Activated T-cell treated with anti-CD3 and anti-CD28 coated beads, Interleukin-2, amount 50 U/mL, for 4 hours (primary cell): Measurements from ENCODE around the gene CD209. TPM values are rescaled to one million over a fixed set of nuclear protein-coding genes. Genes with fewer than 3 reads are reported as not detected.
A peak's percentile ranks its signal among the peaks of the same experiment; 100 is the strongest.
"Not testable (repeated sequence)": the region's sequence is repeated elsewhere in the genome, so short reads cannot be mapped to it uniquely, and the experiment has no call there.

Experiments used
- ATAC-seq, 2 donors: fragments of 200-7000 bp; cut with Tn5 transposase; one replicate each; pipeline ENCODE4 v1.10.0; 2021
- DNase-seq: peaks from one replicate; pipeline ENCODE4 v3.0.0-alpha.2; 2020
- H3K27me3 Mint-ChIP-seq: one replicate; pipeline ENCODE4 v1.8.0; 2021; ENCODE audit warnings: low read depth, mixed read lengths
- H3K36me3 Mint-ChIP-seq: one replicate; pipeline ENCODE4 v1.8.0; 2022; ENCODE audit warnings: mixed read lengths; ENCODE audit not compliant: insufficient read depth
- H3K4me1 Mint-ChIP-seq: one replicate; pipeline ENCODE4 v1.8.0; 2021; ENCODE audit warnings: low read depth, mixed read lengths
- H3K4me3 Mint-ChIP-seq: one replicate; pipeline ENCODE4 v1.8.0; 2021; ENCODE audit warnings: mild to moderate bottlenecking, moderate library complexity, mixed read lengths
- H3K9me3 Mint-ChIP-seq: one replicate; pipeline ENCODE4 v1.8.0; 2021; ENCODE audit warnings: mixed read lengths
- total RNA-seq, 3 donors: library from RNA; stranded (reverse); gene quantifications; one replicate each; pipeline ENCODE4 v1.2.1, GENCODE V29; 2021

CD209 gene
- total RNA-seq, 3 donors from 2014 or later = not detected

- DNase-seq = no peak
- H3K4me1 Mint-ChIP-seq = no peaks in the 10 kb centered on the region
- no peaks in the 10 kb centered on the region for H3K36me3 Mint-ChIP-seq
- no peaks in the 10 kb centered on the region for H3K9me3 Mint-ChIP-seq
- ATAC-seq = no peak
- no peak overlapping the region for H3K4me3 Mint-ChIP-seq
- peaks cover 24% of the 10 kb centered on the region for H3K27me3 Mint-ChIP-seq
Measured at GRCh38 chr19:7781157-7781556, 33.8 kb upstream of the CD209 start.

GRCh38 chr19:7779631-7780486 lies 32.5 kb upstream of the CD209 start:
- H3K27me3 Mint-ChIP-seq = peaks cover 21% of the 10 kb centered on the region

GRCh38 chr19:7778081-7778480 lies 30.7 kb upstream of the CD209 start:
- peaks cover 12% of the 10 kb centered on the region for H3K27me3 Mint-ChIP-seq
- H3K9me3 Mint-ChIP-seq = no peaks in the 10 kb centered on the region
- H3K4me1 Mint-ChIP-seq = peaks cover 3% of the 10 kb centered on the region
- H3K4me3 Mint-ChIP-seq = no peak overlapping the region
- no peak for ATAC-seq
- H3K36me3 Mint-ChIP-seq = no peaks in the 10 kb centered on the region
- DNase-seq = no peak

More at GRCh38 chr19:7779631-7780486, 32.5 kb upstream of the CD209 start:
- DNase-seq (no peak), ATAC-seq (no peak)
- Mint-ChIP-seq H3K4me3 (no peak overlapping the region), H3K36me3 (no peaks in the 10 kb centered on the region), H3K4me1 (no peaks in the 10 kb centered on the region), H3K9me3 (no peaks in the 10 kb centered on the region)

DNA sequence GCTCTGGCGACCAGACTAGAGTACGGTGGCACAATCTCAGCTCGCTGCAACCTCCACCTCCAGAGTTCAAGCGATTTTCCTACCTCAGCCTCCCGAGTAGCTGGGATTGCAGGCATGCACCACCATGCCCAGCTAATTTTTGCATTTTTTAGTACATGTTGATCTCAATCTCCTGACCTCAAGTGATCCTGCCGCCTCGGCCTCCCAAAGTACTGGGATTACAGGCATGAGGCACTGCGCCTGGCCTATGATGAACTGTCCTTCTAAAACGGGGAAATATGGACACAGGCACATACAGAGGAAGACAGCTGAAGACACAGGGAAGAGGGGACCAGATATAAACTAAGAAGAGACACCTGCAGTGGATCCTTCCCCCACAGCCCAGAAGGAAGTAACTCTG lies 28.4 kb upstream of the CD209 start:
- DNase-seq (no peak), ATAC-seq (no peak)
- Mint-ChIP-seq H3K9me3 (no peaks in the 10 kb centered on the region), H3K27me3 (peaks cover 6% of the 10 kb centered on the region), H3K4me3 (no peak overlapping the region), H3K36me3 (no peaks in the 10 kb centered on the region), H3K4me1 (peaks cover 19% of the 10 kb centered on the region)

DNA sequence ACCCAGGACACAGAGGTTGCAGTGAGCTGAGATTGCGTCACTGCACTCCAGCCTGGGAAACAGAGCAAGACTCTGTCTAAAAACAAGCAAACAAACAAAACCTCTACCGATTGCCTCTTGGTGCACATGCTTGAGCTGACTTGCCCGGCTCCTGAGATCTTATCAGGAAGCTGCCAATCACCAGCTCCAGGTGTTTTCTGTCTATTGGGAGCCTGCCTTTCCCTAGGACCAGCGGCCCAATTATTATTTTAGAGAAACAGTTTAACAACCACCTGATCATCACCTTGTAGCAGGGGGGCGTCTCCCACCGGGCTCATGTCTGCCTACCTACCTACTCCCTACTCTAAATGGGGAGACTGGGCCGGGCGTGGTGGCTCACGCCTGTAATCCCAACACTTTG lies 26.5 kb upstream of the CD209 start:
- Mint-ChIP-seq H3K27me3 (peaks cover 2% of the 10 kb centered on the region), H3K4me1 (peaks cover 19% of the 10 kb centered on the region), H3K36me3 (no peaks in the 10 kb centered on the region), H3K4me3 (no peak overlapping the region), H3K9me3 (no peaks in the 10 kb centered on the region)
- DNase-seq = no peak
- ATAC-seq = no peak

DNA sequence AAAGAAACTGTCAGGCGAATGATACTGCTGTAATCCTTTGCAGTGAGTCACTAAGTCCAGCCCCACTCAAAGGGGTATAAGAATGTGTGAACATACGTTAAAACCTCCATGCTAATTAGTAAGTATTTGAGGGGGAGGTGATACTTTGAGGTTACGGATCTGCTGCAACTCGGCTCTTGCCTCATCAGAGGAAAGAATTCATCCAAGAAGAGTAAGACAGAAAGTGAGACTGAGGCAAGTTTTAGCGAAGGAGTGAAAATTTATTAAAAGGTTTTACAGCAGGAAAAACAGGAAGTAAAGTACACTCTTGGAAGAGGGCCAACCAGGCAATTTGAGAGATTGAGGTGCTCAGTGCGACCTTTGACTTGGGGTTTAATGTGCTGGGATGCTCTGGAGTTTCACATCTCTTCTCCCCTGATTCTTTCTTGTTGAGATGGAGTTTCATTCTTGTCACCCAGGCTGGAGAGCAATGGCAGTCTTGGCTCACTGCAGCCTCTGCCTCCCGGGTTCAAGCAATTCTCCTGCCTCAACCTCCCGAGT lies 25.5 kb upstream of the CD209 start:
- H3K9me3 Mint-ChIP-seq = no peaks in the 10 kb centered on the region
- H3K27me3 Mint-ChIP-seq = peaks cover 5% of the 10 kb centered on the region
- ATAC-seq (peak; percentile 98 to 99), DNase-seq (no peak)
- H3K36me3 Mint-ChIP-seq = no peaks in the 10 kb centered on the region
- H3K4me1 Mint-ChIP-seq = peaks cover 19% of the 10 kb centered on the region
- H3K4me3 Mint-ChIP-seq = peak overlapping the region; percentile 40

GRCh38 chr19:7771072-7771471 lies 23.7 kb upstream of the CD209 start:
- DNase-seq (no peak), ATAC-seq (no peak)
- H3K4me3 Mint-ChIP-seq = no peak overlapping the region
- H3K36me3 Mint-ChIP-seq = no peaks in the 10 kb centered on the region
- peaks cover 10% of the 10 kb centered on the region for H3K27me3 Mint-ChIP-seq
- H3K4me1 Mint-ChIP-seq = peaks cover 19% of the 10 kb centered on the region
- no peaks in the 10 kb centered on the region for H3K9me3 Mint-ChIP-seq

DNA sequence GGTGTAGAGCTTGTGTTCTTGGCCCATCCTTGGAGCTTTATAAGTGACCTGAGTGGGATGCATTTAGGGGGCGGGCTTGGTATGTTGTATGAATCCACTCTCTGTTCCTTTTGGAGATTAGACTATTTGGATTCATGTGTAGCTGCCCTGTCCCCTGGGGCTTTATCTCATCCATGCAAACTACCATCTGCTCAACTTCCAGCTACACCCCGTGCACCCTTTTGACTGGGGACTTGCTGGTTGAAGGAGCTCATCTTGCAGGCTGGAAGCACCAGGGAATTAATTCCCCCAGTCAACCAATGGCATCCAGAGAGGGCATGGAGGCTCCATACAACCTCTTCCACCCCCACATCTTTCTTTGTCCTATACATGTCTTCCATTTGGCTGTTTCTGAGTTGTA lies 21.8 kb upstream of the CD209 start:
- no peaks in the 10 kb centered on the region for H3K36me3 Mint-ChIP-seq
- ATAC-seq (no peak), DNase-seq (no peak)
- H3K9me3 Mint-ChIP-seq = no peaks in the 10 kb centered on the region
- no peak overlapping the region for H3K4me3 Mint-ChIP-seq
- peaks cover 19% of the 10 kb centered on the region for H3K4me1 Mint-ChIP-seq
- H3K27me3 Mint-ChIP-seq = peaks cover 10% of the 10 kb centered on the region

DNA sequence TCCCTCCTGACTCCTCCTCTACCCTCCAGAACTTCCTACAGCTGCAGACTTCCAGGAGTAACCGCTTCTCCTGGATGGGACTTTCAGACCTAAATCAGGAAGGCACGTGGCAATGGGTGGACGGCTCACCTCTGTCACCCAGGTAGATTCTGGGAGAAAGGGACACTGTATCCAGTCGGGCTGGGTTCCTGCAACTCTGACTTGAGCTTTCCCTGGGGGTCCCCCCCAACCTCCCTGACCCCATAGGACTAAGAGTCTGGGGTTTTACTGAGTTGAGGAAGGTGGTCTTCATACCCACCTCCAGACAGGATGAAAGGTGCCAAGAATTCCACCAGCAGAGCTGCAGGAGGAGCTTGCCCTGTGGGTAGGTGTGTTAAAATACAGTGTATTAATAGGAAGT lies 20.2 kb upstream of the CD209 start:
- DNase-seq (no peak), ATAC-seq (no peak)
- peaks cover 14% of the 10 kb centered on the region for H3K27me3 Mint-ChIP-seq

GRCh38 chr19:7766535-7766934 lies 19.2 kb upstream of the CD209 start:
- H3K36me3 Mint-ChIP-seq = no peaks in the 10 kb centered on the region
- H3K4me1 Mint-ChIP-seq = peaks cover 10% of the 10 kb centered on the region
- no peaks in the 10 kb centered on the region for H3K9me3 Mint-ChIP-seq
- peaks cover 16% of the 10 kb centered on the region for H3K27me3 Mint-ChIP-seq
- no peak for DNase-seq
- no peak overlapping the region for H3K4me3 Mint-ChIP-seq
- no peak for ATAC-seq

More for the DNA sequence above, 20.2 kb upstream of the CD209 start:
- H3K36me3 Mint-ChIP-seq = no peaks in the 10 kb centered on the region
- H3K4me3 Mint-ChIP-seq = no peak overlapping the region
- no peaks in the 10 kb centered on the region for H3K9me3 Mint-ChIP-seq
- peaks cover 16% of the 10 kb centered on the region for H3K4me1 Mint-ChIP-seq

DNA sequence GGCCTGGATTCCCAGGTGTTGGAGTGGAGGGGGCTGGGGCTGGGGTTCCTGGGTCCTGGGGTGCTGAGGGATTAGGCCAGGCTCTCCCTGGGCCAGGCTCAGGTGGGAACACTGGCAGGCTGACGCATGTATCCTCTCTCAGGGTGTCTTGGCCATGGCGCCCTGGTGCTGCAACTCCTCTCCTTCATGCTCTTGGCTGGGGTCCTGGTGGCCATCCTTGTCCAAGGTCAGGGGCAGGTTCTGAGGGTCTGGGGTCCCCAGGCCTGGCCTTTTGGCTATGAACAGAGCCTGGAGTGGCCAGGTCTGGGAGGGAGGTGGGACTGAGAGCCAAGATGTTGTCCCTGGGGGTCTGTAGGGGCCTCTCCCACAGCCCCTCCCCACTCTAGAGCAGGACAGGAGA lies 17.7 kb upstream of the CD209 start:
- H3K27me3 Mint-ChIP-seq = peaks cover 14% of the 10 kb centered on the region
- not testable (repeated sequence) for H3K36me3 Mint-ChIP-seq, ATAC-seq, DNase-seq, H3K9me3 Mint-ChIP-seq, H3K4me3 Mint-ChIP-seq, H3K4me1 Mint-ChIP-seq

GRCh38 chr19:7764157-7764556 lies 16.8 kb upstream of the CD209 start:
- peaks cover 19% of the 10 kb centered on the region for H3K27me3 Mint-ChIP-seq
- not testable (repeated sequence) for H3K36me3 Mint-ChIP-seq, H3K4me3 Mint-ChIP-seq, H3K9me3 Mint-ChIP-seq, H3K4me1 Mint-ChIP-seq, ATAC-seq, DNase-seq

GRCh38 chr19:7763696-7764095 lies 16.4 kb upstream of the CD209 start:
- Mint-ChIP-seq H3K9me3 (peaks cover 11% of the 10 kb centered on the region), H3K4me3 (no peak overlapping the region), H3K27me3 (peaks cover 19% of the 10 kb centered on the region), H3K4me1 (peaks cover 6% of the 10 kb centered on the region), H3K36me3 (peaks cover 6% of the 10 kb centered on the region)
- ATAC-seq (no peak), DNase-seq (no peak)

- H3K27me3 Mint-ChIP-seq = peaks cover 15% of the 10 kb centered on the region
- DNase-seq (no peak), ATAC-seq (no peak)
- H3K9me3 Mint-ChIP-seq = peaks cover 18% of the 10 kb centered on the region
- peaks cover 8% of the 10 kb centered on the region for H3K36me3 Mint-ChIP-seq
- peaks cover 6% of the 10 kb centered on the region for H3K4me1 Mint-ChIP-seq
- no peak within 1 kb of the TSS for H3K4me3 Mint-ChIP-seq
Measured at GRCh38 chr19:7762719-7763293, 15.5 kb upstream of the CD209 start, which contains the start of gene CLEC4M. Gene CLEC4M (plus strand): TSS chr19:7763243. CDS start chr19:7763267, 24 bp downstream.

- no peak for ATAC-seq
- peaks cover 11% of the 10 kb centered on the region for H3K4me1 Mint-ChIP-seq
Measured at GRCh38 chr19:7759156-7759555, 11.8 kb upstream of the CD209 start.

More at GRCh38 chr19:7759156-7759555, 11.8 kb upstream of the CD209 start:
- Mint-ChIP-seq H3K4me3 (no peak overlapping the region), H3K36me3 (peaks cover 11% of the 10 kb centered on the region), H3K9me3 (peaks cover 47% of the 10 kb centered on the region), H3K27me3 (peaks cover 13% of the 10 kb centered on the region)
- no peak for DNase-seq
